ENCODE measurements around the gene PTGES. TPM values are rescaled to one million over a fixed set of nuclear protein-coding genes. Genes with fewer than 3 reads are reported as not detected.

Gene PTGES
- total and polyA plus RNA-seq, 3 experiments from 2014 or later: not detected

GRCh38 chr9:129759319-129759718 is 6.5 kb upstream of the PTGES start:
- ChIA-PET CTCF (interaction anchor here (1.4 kb wide), 2 partner anchors 21 to 25 kb away, joined by 3 to 9 read pairs; no protein-coding TSS in a partner anchor), POLR2A (no interaction called here)
- Mint-ChIP-seq H3K4me3 (no peak overlapping the region), H3K36me3 (no peaks in the 10 kb centered on the region), H3K27ac (peak overlapping the region in 1 of 8 donors; percentile 84), H3K9me3 (no peaks in the 10 kb centered on the region), H3K27me3 (peaks cover 5 to 8% of the 10 kb centered on the region in 2 donors), H3K4me1 (peaks cover 5 to 10% (median 6%) of the 10 kb centered on the region in 3 donors)
- Histone ChIP-seq H3K27me3 (ENCODE audit: insufficient read depth, low read length, poor library complexity, severe bottlenecking) (no peaks in the 10 kb centered on the region), H3K27ac (ENCODE audit: low read depth, low read length) (no peak overlapping the region), H3K4me3 (ENCODE audit: low read length) (no peak overlapping the region), H3K36me3 (ENCODE audit: insufficient read depth, low read length) (no peaks in the 10 kb centered on the region), H3K9me3 (ENCODE audit: low read length) (no peaks in the 10 kb centered on the region), H3K4me1 (ENCODE audit: insufficient read depth, low read length) (peaks cover 5% of the 10 kb centered on the region)
- DNase-seq: no peak

GRCh38 chr9:129757045-129757444 is 4.2 kb upstream of the PTGES start:
- Histone ChIP-seq H3K9me3 (ENCODE audit: low read length) (no peaks in the 10 kb centered on the region), H3K27me3 (ENCODE audit: insufficient read depth, low read length, poor library complexity, severe bottlenecking) (no peaks in the 10 kb centered on the region), H3K4me3 (ENCODE audit: low read length) (no peak overlapping the region), H3K4me1 (ENCODE audit: insufficient read depth, low read length) (peaks cover 11% of the 10 kb centered on the region), H3K27ac (ENCODE audit: low read depth, low read length) (no peak overlapping the region), H3K36me3 (ENCODE audit: insufficient read depth, low read length) (no peaks in the 10 kb centered on the region)
- peak overlapping the region in 1 of 7 donors; percentile 4 for H3K4me3 Mint-ChIP-seq
- peaks cover 7 to 21% of the 10 kb centered on the region in 2 donors for H3K27me3 Mint-ChIP-seq
- no peaks in the 10 kb centered on the region for H3K36me3 Mint-ChIP-seq
- CTCF ChIA-PET: interaction anchor here (1.0 kb wide), 1 partner anchor 17 kb away, joined by 3 read pairs; no protein-coding TSS in a partner anchor
- H3K9me3 Mint-ChIP-seq: no peaks in the 10 kb centered on the region
- POLR2A ChIA-PET: no interaction called here
- peaks cover 8 to 14% (median 10%) of the 10 kb centered on the region in 3 donors for H3K4me1 Mint-ChIP-seq
- H3K27ac Mint-ChIP-seq: peak overlapping the region in 2 of 8 donors; percentile 72 to 87
- DNase-seq: no peak

GRCh38 chr9:129756191-129756590 is 3.3 kb upstream of the PTGES start:
- no peaks in the 10 kb centered on the region for H3K9me3 Mint-ChIP-seq
- H3K36me3 Mint-ChIP-seq: no peaks in the 10 kb centered on the region
- Histone ChIP-seq H3K27ac (ENCODE audit: low read depth, low read length) (no peak overlapping the region), H3K4me3 (ENCODE audit: low read length) (no peak overlapping the region), H3K9me3 (ENCODE audit: low read length) (no peaks in the 10 kb centered on the region), H3K27me3 (ENCODE audit: insufficient read depth, low read length, poor library complexity, severe bottlenecking) (no peaks in the 10 kb centered on the region), H3K4me1 (ENCODE audit: insufficient read depth, low read length) (peaks cover 11% of the 10 kb centered on the region), H3K36me3 (ENCODE audit: insufficient read depth, low read length) (no peaks in the 10 kb centered on the region)
- H3K27me3 Mint-ChIP-seq: peaks cover 7 to 18% of the 10 kb centered on the region in 2 donors
- H3K4me3 Mint-ChIP-seq: no peak overlapping the region
- ChIA-PET POLR2A (no interaction called here), CTCF (interaction anchor here (2.1 kb wide), 1 partner anchor 18 kb away, joined by 7 read pairs; no protein-coding TSS in a partner anchor)
- H3K27ac Mint-ChIP-seq: peak overlapping the region in 1 of 8 donors; percentile 47
- no peak for DNase-seq
- peaks cover 8 to 14% (median 10%) of the 10 kb centered on the region in 3 donors for H3K4me1 Mint-ChIP-seq

- H3K4me1 Mint-ChIP-seq: peaks cover 8 to 14% (median 10%) of the 10 kb centered on the region in 3 donors
- no peak overlapping the region for H3K4me3 ChIP-seq (ENCODE audit: low read length)
- peaks cover 7 to 16% of the 10 kb centered on the region in 2 donors for H3K27me3 Mint-ChIP-seq
- H3K9me3 Mint-ChIP-seq: no peaks in the 10 kb centered on the region
- no peak overlapping the region for H3K27ac ChIP-seq (ENCODE audit: low read depth, low read length)
- ChIA-PET CTCF (interaction anchor here (2.1 kb wide), 1 partner anchor 17 kb away, joined by 7 read pairs; no protein-coding TSS in a partner anchor), POLR2A (no interaction called here)
- H3K36me3 ChIP-seq (ENCODE audit: insufficient read depth, low read length): no peaks in the 10 kb centered on the region
- H3K4me3 Mint-ChIP-seq: peak overlapping the region in 1 of 7 donors; percentile 59
- no peak overlapping the region for H3K27ac Mint-ChIP-seq
- H3K4me1 ChIP-seq (ENCODE audit: insufficient read depth, low read length): peaks cover 11% of the 10 kb centered on the region
- DNase-seq: no peak
- no peaks in the 10 kb centered on the region for H3K9me3 ChIP-seq (ENCODE audit: low read length)
- H3K27me3 ChIP-seq (ENCODE audit: insufficient read depth, low read length, poor library complexity, severe bottlenecking): no peaks in the 10 kb centered on the region
- no peaks in the 10 kb centered on the region for H3K36me3 Mint-ChIP-seq
These were observed 2.3 kb upstream of the PTGES start for GRCh38 chr9:129755151-129755550.

GRCh38 chr9:129751841-129752801 is 721 bp downstream of the PTGES start:
- POLR2A ChIA-PET: no interaction called here
- no peaks in the 10 kb centered on the region for H3K27me3 ChIP-seq (ENCODE audit: insufficient read depth, low read length, poor library complexity, severe bottlenecking)
- Mint-ChIP-seq H3K27me3 (peaks cover 4 to 12% of the 10 kb centered on the region in 2 donors), H3K4me3 (peak overlapping the region in 1 of 7 donors; percentile 41), H3K9me3 (no peaks in the 10 kb centered on the region), H3K27ac (no peak overlapping the region), H3K4me1 (peaks cover 3 to 13% (median 4%) of the 10 kb centered on the region in 3 donors), H3K36me3 (no peaks in the 10 kb centered on the region)
- H3K36me3 ChIP-seq (ENCODE audit: insufficient read depth, low read length): no peaks in the 10 kb centered on the region
- H3K27ac ChIP-seq (ENCODE audit: low read depth, low read length): no peak overlapping the region
- H3K4me3 ChIP-seq (ENCODE audit: low read length): no peak overlapping the region
- CTCF ChIA-PET: interaction anchor here (1.4 to 1.8 kb wide), 2 partner anchors 10 to 14 kb away, joined by 4 to 6 read pairs; no protein-coding TSS in a partner anchor
- H3K9me3 ChIP-seq (ENCODE audit: low read length): no peaks in the 10 kb centered on the region
- DNase-seq: no peak
- H3K4me1 ChIP-seq (ENCODE audit: insufficient read depth, low read length): peaks cover 8% of the 10 kb centered on the region

- no peaks in the 10 kb centered on the region for H3K27me3 ChIP-seq (ENCODE audit: insufficient read depth, low read length, poor library complexity, severe bottlenecking)
- no peak overlapping the region for H3K4me3 ChIP-seq (ENCODE audit: low read length)
- POLR2A ChIA-PET: no interaction called here
- Mint-ChIP-seq H3K4me1 (peaks cover 0 to 9% (median 2%) of the 10 kb centered on the region in 3 donors), H3K9me3 (no peaks in the 10 kb centered on the region), H3K4me3 (no peak overlapping the region), H3K27ac (no peak overlapping the region), H3K36me3 (no peaks in the 10 kb centered on the region), H3K27me3 (peaks cover 4 to 12% of the 10 kb centered on the region in 2 donors)
- H3K27ac ChIP-seq (ENCODE audit: low read depth, low read length): no peak overlapping the region
- no peaks in the 10 kb centered on the region for H3K9me3 ChIP-seq (ENCODE audit: low read length)
- CTCF ChIA-PET: interaction anchor here (1.1 kb wide), 1 partner anchor 12 kb away, joined by 6 read pairs; no protein-coding TSS in a partner anchor
- H3K4me1 ChIP-seq (ENCODE audit: insufficient read depth, low read length): peaks cover 6% of the 10 kb centered on the region
- H3K36me3 ChIP-seq (ENCODE audit: insufficient read depth, low read length): no peaks in the 10 kb centered on the region
- DNase-seq: no peak
These were observed 2.7 kb downstream of the PTGES start for GRCh38 chr9:129750013-129750638.

- Mint-ChIP-seq H3K4me3 (no peak overlapping the region), H3K27me3 (peaks cover 2 to 12% of the 10 kb centered on the region in 2 donors), H3K4me1 (peaks cover 0 to 9% (median 2%) of the 10 kb centered on the region in 3 donors), H3K36me3 (no peaks in the 10 kb centered on the region), H3K9me3 (no peaks in the 10 kb centered on the region), H3K27ac (no peak overlapping the region)
- Histone ChIP-seq H3K36me3 (ENCODE audit: insufficient read depth, low read length) (no peaks in the 10 kb centered on the region), H3K4me1 (ENCODE audit: insufficient read depth, low read length) (peaks cover 6% of the 10 kb centered on the region), H3K27ac (ENCODE audit: low read depth, low read length) (no peak overlapping the region), H3K27me3 (ENCODE audit: insufficient read depth, low read length, poor library complexity, severe bottlenecking) (no peaks in the 10 kb centered on the region), H3K4me3 (ENCODE audit: low read length) (no peak overlapping the region), H3K9me3 (ENCODE audit: low read length) (no peaks in the 10 kb centered on the region)
- POLR2A ChIA-PET: no interaction called here
- no peak for DNase-seq
- CTCF ChIA-PET: interaction anchor here (1.1 kb wide), 2 partner anchors 12 to 42 kb away, joined by 3 to 6 read pairs; no protein-coding TSS in a partner anchor
These were observed 3.3 kb downstream of the PTGES start for GRCh38 chr9:129749575-129749974.
